NCI-H82 treated with DMSO at 0.1 percent for 48 hours (cell line): ENCODE data around the gene KIFC1.
A peak's percentile ranks its signal among the peaks of the same experiment; 100 is the strongest.

ENCODE experiments used
- DNase-seq: peaks from one replicate; lab custom pipeline; 2025; ENCODE audit not compliant: unreplicated experiment; lab: John Stamatoyannopoulos, UW

KIFC1 gene

DNA sequence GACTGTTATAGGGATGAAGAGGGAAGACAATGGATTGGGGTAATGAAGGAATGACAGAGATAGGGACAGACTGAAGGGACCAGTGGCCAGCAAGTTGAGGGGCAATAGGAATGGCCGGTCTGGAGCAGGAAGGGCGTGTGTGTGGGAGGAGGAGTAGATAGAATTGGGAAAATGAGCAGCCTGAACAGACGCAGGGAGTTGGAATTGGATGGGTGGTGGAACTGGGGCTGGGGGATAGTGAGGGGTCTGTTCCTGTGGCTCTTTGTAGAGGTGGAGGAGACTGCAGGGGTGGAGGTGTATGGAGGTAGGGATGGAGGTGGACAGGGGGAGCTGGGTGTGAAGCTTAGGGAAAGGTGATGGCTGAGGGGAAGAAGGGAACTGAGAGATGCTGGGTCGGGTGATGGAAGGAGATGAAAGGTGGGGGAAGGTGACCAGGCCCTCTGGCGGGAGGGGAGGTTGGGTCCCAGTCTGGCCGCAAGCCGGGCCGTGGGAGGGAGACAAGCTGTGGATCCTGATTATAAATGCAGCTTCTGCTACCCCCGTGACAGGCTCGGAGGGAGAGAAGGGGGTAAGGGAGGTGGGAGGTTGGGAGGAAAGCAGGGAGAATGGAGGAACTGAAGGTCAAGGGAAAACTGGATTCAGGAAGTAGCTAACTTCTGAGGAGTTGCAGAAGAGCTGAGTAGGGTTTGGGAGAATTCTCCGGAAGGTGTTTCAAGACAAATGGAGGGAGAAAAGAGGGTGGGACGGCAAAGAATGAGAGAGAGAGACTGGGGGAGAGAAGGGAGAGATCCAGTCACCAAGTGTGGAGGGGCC, 33.4 kb downstream of the KIFC1 start:
- DNase-seq = no peak

DNA sequence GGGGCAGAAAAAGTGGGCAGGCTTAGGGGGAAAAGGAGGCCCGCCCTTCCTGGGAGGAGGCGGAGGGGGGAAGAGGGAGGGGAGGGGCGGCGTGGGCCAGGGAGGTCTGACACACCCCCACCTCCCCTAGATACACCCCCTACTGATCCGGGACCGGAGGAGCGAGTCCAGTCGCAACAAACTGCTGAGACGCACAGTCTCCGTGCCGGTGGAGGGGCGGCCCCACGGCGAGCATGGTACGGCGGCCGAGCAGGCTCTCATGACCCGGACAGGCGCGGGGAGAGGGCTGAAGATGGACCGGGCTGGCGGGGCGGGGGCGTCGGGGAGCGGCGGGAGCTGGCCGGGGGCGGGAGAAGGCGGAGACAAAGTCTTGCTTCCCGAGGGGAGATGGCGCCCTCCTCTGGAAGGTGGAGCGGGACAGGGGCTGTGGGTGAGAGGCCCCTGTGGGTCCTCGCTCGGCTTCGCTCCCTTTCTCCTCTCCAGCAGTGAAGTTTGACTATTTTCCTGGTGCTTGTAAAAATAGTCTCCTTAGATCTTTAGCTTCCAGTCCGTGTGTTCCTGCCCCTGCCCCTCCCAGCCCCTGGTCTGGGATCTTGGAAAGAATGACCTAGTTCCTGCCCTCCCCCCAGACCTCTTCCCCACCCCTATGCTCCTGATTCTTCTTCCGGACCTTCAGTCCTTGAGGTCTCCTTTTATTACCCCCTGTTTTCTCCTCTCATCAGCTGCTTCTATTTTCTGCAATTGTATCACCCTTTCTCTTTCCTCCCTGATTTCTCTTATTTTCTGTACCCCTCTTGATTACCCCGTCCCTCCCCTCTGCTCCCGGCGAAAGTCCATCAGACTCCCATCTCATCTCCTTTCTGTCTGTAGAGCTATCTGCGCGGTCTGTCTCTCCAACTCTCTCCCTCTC, 34.3 kb downstream of the KIFC1 start:
- peak; percentile 77 for DNase-seq

DNA sequence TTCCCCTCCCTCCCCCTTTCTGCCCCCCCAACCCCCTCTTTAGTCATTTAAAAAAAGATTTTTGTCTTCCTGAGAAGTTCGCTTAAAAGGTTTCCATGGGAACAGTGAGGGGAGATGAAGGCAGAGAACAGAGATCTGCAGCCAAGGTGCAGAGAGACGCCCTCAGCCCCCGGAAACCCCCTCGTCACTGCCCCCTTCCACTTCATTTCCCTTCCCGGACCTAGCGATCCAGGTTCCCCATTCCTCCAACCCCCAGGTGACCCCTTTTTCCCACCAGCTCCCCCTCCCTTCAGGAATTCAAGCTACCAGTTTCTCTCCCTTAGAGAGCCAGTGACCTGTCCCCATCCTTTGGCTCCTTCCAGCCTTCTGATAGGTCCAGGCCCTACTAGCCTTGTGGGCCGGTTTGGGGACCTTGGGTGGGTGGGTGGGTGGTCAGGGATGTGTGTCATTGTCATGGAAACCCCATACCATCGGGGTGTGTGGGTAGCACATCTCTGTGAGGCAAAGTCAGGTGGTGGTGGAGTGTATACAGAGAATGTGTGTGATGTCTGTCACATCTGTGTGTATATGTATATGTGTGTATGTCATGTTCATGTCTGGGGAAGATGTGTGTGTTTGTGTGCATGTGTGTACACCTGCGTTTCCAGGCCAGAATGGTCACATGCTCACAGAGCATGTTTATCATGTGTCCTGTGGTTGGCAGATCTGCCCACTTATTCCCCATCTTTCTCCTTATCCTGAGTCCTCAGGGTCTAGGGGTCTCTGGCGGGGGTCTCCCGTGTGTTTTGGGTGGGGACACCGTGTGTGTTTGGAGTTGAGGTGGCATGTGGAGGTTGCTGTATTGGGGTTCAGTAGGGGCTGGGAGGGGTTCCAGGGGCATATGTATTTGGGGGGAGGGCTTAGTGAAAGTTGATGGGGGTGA, 35.2 kb downstream of the KIFC1 start:
- DNase-seq = no peak

DNA sequence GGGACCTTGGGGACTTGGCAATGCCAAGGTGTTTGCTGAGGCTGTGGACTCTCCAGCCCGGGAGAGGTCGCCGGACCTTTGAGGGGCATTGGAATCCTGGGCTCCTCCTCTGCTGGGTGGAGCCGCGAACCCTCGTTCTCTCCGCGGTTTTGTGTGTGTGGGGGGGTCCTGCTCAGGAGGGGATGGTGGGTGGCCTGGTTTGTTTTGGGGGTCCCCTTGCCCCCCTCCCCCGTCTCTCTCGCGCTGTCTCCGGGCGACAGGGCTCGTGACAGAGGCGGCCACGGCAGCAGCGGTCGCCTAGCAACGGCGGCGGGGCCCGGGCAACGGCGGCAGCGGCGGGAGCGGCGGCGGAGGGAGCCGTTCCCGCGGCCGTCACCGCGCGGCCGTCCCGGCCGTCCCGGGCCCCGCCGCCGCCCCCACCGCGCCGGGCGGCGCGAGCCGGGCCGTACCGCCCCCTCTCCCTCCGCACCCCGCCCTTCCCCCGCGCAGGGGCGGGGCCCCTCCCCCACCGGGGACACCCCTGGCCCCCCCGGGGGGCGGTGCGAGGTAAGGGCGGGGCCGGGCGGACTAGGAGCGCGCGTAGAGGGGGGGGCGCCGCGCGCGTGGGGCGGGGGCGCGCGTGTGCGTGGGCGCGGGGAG, 36.1 kb downstream of the KIFC1 start:
- DNase-seq = no peak

DNA sequence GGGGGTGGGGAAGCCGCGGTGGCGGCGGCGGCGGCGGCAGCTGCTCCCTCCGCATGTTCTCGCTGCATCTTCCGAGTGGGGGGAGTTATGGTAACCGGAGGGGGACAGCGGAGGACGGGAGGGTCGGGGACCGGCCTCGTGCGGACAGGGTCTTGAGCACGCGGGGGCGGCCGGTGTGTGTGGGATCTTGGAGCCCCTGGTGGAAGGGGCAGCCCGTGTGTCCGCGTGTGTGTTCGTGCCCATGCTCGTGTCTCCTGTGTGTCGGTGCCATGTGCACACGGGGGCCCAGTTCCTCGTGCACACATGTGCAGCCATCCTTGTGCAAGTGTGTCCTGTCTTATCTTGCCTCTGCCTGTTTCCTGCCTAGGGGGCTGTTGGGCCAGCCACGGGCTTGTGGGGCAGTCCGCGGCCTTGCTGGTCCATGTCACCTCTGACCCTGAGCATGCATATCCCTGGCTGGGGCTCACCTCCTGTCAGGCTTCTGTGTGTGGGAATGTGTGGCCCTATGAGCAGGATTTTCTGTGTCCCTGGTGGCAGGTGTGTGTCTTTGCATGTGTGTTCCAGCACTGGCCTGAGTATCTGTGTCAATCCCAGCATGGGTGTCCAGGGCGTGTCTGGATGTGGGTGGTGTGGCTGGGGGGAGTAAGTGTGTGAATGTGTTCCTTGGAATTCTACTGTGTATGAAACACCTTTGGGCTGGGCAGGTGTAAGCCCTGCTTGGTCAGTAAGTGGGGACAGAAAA, 36.8 kb downstream of the KIFC1 start:
- no peak for DNase-seq

DNA sequence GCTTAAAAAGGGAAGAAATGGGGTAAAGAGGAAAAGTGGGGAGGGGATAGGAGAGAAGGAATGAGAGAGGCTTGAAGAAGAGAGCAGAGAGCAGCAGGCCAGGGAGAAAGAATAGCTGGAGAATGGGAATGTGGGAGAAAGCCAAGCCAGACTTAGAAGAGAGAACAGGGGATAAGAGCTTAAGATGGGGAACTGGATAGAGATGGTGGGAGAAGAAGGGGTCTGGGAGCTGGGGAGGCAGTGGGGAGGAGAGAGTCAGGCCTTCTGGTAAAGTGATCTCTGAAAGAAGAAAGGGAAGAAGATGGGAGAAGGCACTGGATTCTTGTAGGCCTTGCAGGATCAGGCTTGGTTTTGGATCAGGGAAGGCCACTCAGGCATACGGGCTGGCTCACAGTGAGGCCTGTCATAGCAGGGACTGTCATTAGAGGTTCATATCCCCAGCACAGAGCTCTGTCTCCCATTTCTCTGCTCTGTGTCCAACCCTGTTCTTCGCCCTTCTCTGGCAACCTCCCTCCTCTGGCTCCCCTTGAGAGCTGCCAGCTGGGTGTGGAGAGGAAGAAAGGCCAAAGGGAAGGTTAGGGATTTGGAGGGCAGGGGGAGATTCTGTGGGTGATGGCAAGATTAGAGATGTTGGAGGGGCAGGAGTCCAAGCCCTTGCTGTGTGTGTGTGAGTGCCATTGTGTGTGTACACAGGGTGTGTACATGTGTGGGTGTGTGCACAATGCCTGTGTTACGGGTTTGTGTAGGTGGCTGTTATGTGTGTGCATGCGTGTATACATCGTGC, 37.5 kb downstream of the KIFC1 start:
- no peak for DNase-seq

DNA sequence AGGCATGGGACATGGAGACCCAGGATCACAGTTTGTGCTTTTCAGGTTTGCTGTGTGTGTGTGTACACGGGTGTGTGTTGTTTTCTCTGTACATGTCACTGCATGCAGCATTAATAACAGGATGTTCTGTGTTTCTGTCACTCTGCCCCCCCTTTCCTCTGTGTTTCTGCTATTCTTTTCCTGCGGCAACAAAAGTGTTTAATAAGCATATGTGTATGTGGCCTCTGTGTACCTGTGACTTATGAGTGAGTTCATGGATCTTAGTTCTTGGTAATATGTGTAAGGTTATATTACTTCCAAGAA, 38.1 kb downstream of the KIFC1 start:
- no peak for DNase-seq

DNA sequence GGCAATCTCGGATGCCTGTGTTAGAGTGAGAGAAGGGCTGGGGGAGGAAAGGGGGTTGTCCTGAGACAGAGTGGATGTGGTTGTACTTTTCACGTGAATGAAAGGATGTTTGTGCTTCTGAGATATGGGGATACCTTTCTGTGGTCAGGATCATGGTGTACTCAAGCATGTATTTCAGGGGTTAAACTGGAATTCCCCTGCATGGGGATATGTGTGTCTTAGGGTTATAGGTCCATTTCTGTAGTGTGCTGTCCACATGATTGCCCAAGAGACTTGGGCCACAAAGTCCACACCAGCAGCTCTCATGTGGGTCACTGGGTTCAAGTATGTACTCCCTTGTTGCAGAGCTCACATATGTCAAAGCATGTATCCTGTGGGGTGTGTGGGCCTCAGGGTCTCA, 38.7 kb downstream of the KIFC1 start:
- DNase-seq = no peak

DNA sequence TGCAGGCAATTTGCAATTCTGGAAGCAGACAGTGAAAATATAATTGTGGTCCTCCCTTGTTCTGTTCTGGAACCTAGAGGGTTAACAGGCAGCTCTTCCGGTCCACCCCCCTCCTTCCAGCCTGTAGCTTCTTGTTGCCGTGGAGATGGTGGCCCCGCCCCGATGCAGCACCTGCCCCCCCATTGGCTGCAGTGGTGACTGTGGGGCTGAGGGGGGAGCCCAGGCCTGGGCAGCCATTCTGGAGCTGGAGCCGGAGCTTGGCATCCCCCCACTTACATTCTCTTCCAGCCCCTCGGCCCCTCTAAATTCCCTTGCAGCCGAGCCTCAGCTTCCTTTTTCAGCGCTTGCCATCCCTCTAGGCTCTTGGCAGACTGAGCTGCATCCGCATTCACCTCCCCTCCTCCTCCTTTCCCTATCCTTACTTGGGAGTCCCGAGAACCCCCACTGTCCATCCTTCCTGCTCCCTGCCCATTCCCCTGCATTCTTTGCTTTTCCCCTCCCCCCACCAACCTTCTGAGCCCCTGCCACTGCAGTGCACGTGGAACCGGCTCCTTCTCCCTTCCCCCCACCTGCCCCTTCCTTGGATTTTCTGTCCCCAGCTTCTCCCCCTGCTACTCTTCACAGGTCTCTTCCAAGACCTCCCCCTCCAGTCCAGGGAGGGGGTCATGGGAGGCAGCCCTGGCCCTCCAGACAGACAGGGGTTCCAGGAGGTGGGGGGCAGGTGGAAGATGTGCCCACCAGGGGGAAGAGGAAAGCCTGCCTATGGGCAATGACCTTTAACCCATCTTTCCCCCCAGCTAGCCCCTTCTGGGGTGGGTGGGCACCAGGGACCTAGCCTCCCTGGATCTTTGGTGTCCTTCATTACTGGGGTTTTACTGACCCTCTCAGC, 39.6 kb downstream of the KIFC1 start:
- DNase-seq = peak; percentile 20

DNA sequence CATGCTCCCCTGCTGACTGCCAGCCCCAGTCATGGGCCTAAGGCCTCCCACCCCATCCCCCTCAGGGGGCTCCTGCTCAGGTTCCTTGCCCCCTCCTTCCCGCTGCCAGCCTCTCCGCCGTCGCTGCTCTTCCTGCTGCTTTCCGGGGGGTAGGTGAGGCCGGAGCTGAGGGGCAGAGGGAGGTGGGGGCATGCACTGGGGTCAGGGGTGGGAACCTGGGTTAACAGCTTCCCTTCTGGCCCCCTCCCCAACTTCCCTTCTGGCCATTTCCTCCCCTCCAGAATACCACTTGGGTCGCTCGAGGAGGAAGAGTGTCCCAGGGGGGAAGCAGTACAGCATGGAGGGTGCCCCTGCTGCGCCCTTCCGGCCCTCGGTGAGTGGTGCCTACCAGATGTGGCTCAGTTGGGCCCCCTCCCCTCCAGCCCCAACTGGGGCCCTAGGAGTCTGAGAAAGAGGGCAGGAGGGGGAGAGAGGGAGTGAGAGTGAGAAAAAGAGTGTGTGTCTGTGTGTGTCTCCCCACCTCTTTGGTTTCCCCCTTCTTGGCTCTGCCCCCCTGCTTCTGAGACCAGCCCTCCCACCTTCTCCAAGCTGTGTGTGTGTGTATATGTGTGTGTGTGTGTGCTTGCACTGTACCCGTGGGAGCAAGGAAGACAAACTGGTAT, 40.4 kb downstream of the KIFC1 start:
- no peak for DNase-seq

DNA sequence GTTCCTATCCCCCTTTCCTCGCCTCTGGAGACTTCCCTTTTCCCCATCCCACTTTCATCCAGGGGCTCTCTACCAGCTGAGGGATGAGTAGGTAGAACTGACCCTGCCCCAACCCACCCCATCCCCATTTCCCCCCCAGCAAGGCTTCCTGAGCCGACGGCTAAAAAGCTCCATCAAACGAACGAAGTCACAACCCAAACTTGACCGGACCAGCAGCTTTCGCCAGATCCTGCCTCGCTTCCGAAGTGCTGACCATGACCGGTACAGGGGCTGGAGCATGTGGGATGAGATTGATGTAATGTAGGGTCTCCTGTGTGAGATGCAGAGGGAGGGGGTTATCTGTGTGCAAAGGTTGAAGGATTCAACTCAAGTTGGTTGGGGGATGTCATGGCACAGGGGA, 40.9 kb downstream of the KIFC1 start:
- DNase-seq = no peak

DNA sequence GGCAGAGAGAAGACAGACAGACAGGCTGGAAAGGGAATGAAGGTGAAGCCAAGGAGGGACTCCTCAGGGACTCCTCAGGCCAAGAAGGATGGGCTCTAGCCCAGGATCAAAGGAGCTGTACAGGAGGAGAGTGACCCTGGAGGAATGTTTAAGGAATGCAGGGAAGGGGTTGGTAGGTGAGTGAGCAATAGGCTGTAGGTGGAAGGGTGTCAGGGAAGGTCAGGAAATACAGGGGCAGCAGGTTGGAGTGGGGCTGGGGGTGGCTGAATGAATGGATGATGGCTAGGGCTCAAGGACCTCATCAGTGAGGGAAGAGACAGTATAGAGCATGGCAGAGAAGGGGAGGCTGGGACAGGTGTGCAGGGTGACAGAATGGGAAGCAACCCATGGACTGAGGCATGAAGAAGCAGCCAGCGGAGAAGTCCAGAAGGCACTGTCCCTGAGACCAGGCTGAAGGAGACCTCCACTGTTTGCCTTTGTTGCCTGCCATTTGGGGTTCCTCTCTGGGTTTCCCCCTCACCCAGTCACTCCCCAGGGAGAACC, 41.4 kb downstream of the KIFC1 start:
- DNase-seq = no peak

DNA sequence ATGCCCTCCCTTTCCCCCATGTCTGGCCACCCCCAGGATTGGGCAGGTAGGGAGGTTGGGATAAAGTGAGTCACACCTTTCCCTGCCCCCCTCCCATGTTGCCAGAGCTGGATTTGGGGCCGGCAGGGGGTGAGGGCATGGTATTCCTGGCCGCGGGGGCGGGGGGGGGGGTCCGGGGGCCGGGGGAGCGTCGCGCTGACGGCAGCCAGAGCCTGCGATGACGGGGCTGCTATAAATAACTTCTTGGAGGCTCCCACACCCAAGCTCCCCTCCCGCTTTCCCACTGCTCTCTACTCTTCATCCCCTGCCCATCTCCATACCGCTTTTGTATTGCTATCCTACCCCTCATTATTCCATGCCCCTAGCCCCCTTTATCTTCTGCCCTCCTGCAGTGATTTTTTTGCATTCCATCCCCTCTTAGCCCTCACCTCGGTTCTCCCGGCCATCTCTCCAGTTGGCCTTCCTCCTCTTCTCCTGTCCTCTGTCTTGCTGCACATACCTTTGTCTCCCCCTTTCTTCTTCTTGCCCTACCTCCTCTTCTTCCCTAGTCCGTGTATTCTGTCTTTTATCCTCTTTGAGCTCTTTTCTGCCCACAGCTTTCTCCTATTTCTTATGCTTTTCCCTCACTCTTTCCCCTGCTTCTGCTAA, 42.0 kb downstream of the KIFC1 start:
- DNase-seq = no peak

DNA sequence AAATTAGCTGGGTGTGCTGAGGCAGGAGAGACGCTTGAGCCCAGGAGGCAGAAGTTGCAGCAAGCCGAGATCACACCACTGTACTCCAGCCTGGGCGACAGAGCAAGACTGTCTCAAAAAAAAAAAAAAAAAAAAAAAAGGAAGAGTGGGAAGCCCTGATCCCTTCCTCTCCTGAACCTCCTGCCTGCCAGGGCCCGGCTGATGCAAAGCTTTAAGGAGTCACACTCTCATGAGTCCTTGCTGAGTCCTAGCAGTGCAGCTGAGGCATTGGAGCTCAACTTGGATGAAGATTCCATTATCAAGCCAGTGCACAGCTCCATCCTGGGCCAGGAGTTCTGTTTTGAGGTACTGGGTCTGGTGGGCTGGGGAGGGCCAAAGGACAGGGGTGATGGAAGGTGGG, 43.3 kb downstream of the KIFC1 start:
- no peak for DNase-seq

DNA sequence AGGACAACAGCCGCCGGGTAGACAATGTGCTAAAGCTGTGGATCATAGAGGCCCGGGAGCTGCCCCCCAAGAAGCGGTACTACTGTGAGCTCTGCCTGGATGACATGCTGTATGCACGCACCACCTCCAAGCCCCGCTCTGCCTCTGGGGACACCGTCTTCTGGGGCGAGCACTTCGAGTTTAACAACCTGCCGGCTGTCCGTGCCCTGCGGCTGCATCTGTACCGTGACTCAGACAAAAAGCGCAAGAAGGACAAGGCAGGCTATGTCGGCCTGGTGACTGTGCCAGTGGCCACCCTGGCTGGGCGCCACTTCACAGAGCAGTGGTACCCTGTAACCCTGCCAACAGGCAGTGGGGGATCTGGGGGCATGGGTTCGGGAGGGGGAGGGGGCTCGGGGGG, 46.0 kb downstream of the KIFC1 start:
- no peak for DNase-seq

DNA sequence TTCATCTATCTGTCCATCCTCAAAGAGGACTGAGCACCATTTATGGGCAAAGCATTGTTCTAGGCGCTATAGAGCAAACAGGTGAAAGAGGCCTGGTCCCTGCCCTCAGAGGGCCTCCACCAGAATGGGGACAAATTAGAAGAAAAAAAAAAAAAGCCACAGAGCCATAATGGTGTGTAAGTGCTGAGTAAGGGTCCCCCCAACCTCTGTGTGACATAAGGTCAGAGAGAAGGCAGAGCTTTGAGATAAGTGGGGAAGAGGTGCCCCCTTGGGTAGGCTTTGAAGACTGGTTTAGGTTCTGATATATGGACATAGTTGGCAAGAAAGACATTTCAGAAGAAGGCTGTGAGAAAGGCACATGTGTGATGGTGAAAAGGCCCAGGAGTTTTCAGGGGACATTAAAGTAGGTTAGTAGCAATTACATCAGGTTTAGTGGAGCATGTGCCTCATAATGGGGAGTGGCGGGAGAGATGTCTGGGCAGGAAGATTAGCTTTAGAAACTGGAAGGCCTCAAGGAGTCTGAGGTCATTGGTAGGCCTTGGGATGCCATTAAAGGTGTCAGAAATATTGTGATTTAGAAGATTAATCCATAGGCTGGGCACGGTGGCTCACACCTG, 47.5 kb downstream of the KIFC1 start:
- DNase-seq = no peak
